Activated CD8-positive, alpha-beta memory T cell treated with anti-CD3 and anti-CD28 coated beads for 24 hours (primary cell): ENCODE data around the gene MRPS22.
"Not testable (repeated sequence)": the region's sequence is repeated elsewhere in the genome, so short reads cannot be mapped to it uniquely, and the experiment has no call there.

ENCODE experiments used
- DNase-seq: peaks from one replicate; pipeline ENCODE4 v3.0.0-alpha.2; 2020

Gene MRPS22

GRCh38 chr3:139312959-139313358 lies 30.9 kb upstream of the MRPS22 start:
- DNase-seq, result no peak

GRCh38 chr3:139313921-139314320 lies 29.9 kb upstream of the MRPS22 start:
- DNase-seq, result no peak

DNA sequence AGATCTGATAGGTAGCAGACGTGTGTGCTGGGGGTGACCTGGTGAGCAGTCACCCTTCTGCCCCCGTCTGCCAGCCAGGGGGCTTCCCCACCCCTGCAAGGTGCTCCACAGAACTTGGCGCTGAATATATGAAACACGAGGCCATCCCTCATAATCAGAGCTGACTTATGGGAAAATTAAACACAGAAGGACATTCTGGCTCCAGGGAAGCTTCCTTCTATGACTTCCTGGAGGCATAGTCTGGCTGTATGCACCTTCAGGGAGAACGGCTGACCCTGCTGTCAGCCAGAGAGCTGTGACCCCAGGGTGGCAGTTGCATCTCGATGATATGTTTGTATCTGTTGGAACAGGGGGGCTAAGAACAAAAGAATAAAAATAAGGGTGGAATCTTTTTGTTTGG lies 26.6 kb upstream of the MRPS22 start:
- DNase-seq, result no peak

GRCh38 chr3:139317660-139318430 lies 26.0 kb upstream of the MRPS22 start:
- DNase-seq, result no peak

DNA sequence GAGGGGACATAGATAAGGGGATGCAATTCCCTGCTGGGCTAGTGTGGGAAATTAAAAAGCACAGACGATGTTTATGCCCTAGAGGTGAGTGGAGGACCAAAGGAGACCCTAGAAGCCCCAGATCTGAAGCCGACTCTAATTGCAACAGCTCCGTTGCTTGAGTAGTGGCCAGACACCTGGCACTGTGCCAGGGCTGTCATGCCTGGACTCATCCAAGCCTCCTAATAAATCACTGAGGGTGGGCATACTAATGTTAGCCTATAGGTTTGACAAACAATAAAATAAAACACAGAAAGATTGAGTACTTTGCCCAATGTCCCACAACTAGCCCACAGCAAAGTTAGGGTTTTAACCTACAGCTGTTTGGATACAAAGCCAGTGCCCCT lies 25.4 kb upstream of the MRPS22 start:
- DNase-seq, result no peak

GRCh38 chr3:139318826-139319225 lies 25.0 kb upstream of the MRPS22 start:
- DNase-seq, result no peak

DNA sequence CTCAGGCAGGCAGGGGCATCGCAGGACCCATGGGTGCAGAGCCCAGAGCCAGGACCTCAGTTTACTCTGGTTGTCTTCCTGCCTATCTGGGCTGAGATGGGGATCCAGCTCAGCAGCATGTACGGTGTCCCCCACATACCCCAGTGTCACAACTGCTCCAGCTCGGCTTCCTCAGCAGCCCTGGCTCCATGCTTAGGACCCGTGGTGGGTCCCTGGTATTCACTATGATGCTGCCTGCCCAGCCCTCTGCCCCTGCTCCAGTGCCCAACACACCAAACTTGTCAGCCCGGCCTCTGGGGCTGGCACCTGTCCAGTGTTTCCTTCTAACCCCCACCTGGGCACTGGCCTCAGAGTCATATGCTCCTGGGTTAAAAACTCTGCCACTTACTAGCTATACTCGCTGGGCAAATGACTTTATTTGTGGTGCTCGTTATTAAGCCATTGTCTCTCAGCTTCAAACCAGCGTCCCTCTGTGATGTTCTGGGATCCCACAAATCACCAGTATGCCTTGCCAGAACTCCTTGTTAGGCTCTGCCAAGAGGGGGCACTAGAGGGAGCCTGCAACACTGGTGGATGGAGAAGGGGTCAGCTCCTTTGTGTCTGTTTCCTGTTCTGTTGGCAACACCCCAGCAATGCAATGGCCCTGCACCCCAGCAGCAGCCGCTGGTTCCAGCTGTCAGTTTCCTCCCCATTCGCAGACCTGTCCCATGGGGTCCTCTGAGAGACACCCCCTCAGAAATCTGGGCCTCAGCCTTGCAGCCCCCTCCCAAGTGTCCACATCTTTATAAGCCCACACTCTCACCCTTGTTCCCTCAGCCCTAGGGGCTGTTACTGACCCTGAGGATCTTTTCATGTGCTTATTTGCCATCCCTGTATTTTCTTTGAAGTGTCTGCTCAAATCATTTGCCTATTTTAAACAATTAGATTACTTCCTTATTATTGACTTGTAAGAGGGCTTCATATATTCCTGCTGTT lies 24.1 kb upstream of the MRPS22 start:
- no peak for DNase-seq

- no peak for DNase-seq
Measured at GRCh38 chr3:139320551-139321309, 23.1 kb upstream of the MRPS22 start.

GRCh38 chr3:139322346-139322745 lies 21.5 kb upstream of the MRPS22 start:
- DNase-seq, result no peak

GRCh38 chr3:139323146-139323545 lies 20.7 kb upstream of the MRPS22 start:
- DNase-seq, result peak; percentile 17

- peak; percentile 21 for DNase-seq
Measured at GRCh38 chr3:139324456-139324855, 19.4 kb upstream of the MRPS22 start.

DNA sequence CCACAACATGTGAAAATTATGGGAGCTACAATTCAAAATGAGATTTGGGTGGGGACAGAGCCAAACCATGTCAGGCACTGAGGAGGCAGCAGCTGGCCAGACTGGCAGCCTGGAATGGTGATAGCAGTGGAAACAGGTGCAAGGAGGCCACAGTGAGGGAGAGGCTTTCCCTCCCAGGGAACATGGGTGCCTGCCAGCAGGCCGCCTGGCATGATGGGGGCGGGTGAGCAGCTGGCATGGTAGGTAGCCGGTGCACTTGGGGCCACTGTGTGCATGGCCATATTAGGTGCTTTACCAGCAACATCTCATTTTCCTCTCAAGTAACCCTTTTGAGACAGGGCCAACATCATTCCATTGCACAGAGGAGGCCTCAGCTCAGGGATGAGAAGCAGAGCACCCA lies 18.3 kb upstream of the MRPS22 start:
- peak; percentile 28 for DNase-seq

DNA sequence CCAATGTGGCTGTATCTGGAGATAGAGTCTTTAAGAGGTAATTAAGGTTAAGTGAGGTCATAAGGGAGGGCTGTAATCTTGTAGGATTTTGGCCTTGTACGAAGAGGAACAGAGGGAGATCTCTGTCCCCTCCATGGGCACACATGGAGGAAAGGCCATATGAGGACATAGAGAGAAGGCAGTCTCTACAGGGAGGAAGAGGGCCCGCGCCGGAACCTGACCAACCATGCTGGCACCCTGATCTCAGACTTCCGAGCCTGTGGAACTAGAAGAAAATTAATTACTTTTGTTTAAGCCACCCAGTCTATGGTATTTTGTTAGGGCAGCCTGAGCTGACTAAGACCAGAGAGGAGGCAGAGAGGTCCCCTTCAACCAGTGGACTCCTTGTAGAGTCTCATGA lies 17.7 kb upstream of the MRPS22 start:
- DNase-seq, result peak; percentile 11

GRCh38 chr3:139326707-139327106 lies 17.1 kb upstream of the MRPS22 start:
- peak; percentile 47 for DNase-seq

GRCh38 chr3:139327231-139327630 lies 16.6 kb upstream of the MRPS22 start:
- peak; percentile 21 for DNase-seq

DNA sequence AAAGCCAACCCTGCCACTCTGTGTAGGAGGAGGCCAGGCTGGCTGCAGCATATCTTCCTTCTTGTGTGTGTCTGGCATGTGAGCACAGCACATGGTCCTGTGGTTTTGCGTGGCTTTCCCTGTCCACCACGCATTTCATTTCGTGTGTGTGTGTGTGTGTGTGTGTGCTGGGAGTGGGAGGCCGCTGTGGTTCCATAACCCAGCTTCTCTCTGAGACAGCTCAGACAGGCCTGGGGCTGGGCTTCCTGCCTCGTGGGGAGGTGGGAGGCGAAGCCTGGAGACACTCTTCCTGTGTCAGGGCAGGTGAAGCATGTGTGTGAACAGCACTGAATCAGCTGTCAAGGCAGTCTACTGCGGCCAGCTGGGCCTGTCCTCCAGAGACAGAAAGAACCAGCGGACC lies 16.0 kb upstream of the MRPS22 start:
- peak; percentile 56 for DNase-seq

- peak; percentile 47 for DNase-seq
Measured at GRCh38 chr3:139328356-139328755, 15.5 kb upstream of the MRPS22 start.

- DNase-seq, result peak; percentile 97
Measured at GRCh38 chr3:139329364-139329850, 14.4 kb upstream of the MRPS22 start.

GRCh38 chr3:139332092-139332491 lies 11.7 kb upstream of the MRPS22 start:
- no peak for DNase-seq

DNA sequence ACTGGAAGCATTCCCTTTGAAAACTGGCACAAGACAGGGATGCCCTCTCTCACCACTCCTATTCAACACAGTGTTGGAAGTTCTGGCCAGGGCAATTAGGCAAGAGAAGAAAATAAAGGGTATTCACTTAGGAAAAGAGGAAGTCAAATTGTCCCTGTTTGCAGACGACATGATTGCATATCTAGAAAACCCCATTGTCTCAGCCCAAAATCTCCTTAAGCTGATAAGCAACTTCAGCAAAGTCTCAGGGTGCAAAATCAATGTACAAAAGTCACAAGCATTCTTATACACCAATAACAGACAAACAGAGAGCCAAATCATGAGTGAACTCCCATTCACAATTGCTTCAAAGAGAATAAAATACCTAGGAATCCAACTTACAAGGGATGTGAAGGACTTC lies 9.1 kb upstream of the MRPS22 start:
- not testable (repeated sequence) for DNase-seq

DNA sequence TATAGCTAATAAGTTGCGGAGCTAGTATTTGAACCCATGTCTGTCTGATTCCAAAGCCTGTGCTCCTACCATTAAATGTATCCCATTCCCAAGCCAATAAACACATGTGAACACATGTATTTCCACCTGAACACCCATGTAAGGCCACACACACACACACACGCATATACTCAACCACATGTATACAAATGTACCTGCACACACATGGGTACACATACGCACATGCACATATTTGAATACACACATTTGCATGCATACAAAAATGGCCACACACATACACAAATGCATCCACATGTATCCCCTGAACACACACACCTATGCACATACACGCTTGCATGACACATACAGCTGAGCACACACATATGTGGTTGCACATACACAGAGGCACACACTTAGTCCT lies 5.4 kb upstream of the MRPS22 start:
- DNase-seq, result no peak

DNA sequence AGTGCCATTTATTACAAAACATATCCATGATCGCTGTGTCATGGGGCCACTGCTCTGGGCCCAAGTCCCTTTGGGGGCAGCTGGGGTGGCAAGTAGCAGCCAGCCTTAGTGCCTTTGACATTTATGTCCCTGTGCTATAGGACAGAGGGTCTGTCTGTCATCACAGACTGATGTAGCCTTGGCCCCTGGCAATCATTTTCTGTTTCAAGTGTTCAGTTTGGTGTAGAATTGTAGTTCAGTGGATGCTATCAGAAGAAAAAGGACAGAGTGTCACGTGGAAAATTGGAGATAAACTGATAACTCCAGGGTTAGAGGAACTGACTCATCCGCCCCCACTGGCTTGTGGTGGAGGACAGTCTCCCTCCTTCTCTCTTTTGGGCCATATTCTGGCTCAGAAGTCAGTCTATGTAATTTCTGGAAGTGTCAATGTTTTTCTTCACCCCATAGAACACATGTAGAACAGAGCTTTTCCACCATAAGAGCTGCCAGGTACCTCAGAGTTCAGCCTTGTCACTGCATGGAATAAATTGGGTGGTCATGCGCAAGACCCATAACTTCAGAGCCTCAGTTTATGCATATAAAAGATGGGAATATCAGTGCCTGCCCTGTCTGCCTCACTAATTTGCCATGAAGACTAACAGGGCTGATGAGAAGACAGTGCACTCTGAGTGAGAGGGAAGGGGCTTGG lies 4.5 kb upstream of the MRPS22 start:
- DNase-seq, result no peak
